C4-2B (cell line): ENCODE results near the gene RNU1-1.
"Not testable (repeated sequence)": the region's sequence is repeated elsewhere in the genome, so short reads cannot be mapped to it uniquely, and the experiment has no call there.

Experiments
- ZFX ChIP-seq: fragments of 450-650 bp; IDR thresholded peaks from 2 replicates; pipeline ENCODE4 v1.6.1; 2017
- TF ChIP-seq, protein P1 (sequence below): fragments of 450-650 bp; conservative IDR thresholded peaks from 2 replicates; pipeline ENCODE4 v1.5.1; 2017; ENCODE audit warnings: mild to moderate bottlenecking

DNA sequence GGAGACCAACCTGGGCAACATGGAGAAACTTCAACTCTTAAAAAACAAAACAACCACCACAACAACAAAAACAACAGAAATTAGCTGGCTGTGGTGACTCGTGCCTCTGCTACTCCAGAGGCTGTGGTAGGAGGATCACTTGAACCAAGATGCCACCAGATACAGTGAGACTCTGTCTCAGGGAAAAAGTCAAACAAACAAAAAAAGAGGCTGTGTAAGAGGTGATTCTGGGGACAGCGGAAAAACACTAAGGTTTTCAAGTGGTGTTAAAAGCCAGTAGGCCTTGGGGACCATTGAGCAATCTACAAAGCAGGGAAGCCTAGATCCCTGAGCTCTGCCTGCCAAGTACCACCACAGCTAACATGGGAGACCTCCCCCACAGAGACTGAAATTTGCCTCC, 8.2 kb downstream of the RNU1-1 start:
- TF ChIP-seq, protein P1, sequence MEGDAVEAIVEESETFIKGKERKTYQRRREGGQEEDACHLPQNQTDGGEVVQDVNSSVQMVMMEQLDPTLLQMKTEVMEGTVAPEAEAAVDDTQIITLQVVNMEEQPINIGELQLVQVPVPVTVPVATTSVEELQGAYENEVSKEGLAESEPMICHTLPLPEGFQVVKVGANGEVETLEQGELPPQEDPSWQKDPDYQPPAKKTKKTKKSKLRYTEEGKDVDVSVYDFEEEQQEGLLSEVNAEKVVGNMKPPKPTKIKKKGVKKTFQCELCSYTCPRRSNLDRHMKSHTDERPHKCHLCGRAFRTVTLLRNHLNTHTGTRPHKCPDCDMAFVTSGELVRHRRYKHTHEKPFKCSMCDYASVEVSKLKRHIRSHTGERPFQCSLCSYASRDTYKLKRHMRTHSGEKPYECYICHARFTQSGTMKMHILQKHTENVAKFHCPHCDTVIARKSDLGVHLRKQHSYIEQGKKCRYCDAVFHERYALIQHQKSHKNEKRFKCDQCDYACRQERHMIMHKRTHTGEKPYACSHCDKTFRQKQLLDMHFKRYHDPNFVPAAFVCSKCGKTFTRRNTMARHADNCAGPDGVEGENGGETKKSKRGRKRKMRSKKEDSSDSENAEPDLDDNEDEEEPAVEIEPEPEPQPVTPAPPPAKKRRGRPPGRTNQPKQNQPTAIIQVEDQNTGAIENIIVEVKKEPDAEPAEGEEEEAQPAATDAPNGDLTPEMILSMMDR = not testable (repeated sequence)
- TF ChIP-seq ZFX = not testable (repeated sequence)
